HG02885 (cell line): ENCODE measurements around the gene FAM53B.

Experiments used
- ATAC-seq: cut with Tn5 transposase; IDR thresholded peaks from one replicate; pipeline ENCODE4 v1.9.1; 2021; ENCODE audit warnings: mild to moderate bottlenecking; ENCODE audit not compliant: unreplicated experiment, poor library complexity

FAM53B gene

DNA sequence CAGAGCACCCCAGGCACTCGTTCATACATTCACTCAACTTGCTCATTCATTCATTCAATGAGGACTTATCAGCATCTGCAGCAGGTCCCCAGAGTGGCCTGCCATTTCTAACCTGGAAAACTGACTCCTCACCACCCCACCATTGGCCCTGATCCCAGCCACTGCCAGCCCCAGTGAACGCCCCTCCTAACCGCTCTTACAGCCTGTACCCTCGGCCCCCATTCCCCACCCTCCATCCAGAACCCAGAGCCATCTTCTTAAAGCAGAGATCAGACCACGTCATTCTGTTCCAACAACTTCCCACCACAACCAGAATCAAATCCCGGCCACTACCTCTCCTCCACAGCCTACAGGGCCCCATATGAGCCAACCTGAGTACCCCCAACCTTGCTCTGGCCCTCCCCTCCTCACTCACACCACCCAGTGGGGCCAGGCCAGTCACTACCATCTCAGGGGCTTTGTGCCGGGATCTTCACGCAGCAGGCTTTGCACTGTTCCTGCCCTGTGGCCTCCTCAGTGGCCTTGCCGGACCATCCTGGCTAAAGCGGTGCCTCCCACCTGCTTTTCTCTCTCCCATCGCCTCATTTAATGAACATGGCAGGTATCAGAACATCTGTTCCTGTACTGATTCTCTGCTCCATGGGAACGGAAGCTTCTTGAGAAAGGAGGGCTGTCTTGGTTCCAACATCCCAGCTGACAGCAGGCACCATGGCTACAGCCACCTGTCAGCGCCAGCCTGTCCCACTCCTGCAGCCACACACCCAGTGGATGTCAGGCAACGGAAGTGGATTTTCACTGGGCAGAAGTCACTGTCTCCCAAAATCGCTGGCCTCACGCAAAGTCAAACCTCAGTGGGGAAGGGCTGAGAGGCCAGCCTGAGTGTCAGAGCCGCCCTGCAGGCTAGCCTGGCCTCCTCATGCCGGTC, 45.4 kb downstream of the FAM53B start:
- no peak for ATAC-seq

DNA sequence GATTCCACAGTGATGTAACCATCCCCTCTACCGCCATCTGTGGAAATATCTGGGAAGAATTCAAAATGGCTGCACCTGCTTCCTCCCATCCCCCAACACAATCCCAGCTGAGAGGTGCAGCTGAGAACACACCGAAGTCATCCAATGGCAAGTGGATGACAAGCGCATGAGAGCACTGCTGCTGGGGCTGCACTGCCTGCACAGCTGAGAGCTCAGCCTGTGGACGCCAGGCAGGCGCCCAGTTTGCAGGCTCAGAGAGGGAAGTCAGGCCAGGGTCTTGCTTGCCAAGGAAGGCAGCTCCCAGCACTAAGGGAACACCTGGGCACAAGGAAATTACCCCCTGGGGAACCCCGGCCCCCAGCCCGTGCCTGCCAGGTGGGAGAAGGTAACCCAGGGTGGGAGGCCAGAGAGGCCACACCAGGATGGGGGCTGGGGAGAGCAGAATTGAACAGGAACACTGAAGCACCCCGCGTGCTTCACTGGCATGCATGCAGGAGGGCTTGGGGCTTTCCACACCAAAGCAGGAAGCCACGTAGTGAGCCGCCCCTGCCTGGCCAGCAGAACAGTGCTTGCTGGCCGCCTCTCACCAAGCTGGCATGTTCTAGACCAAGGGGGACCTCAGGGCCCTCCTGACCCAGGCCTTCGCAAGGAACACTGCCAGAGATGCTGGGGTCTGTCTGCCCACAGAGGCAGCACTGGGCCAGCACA, 46.2 kb downstream of the FAM53B start:
- ATAC-seq: no peak

DNA sequence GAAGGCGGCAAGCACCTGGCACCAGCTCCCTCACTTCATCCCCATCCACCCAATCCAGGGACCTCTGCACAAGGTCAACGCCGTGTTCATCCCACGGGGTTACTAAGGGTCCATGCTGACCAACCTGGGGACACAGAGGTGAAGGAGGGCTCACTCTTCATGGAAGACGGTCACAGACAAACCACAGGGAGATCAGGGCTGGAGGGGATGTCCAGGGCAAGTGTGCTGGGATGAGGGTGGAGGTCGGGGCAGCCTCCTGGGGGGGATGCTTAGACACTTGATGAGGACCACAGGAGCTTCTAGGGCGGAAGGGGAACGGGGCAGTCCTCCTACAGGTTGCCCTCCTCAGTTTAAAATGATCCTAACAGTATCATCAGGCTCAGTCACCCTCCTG, 46.7 kb downstream of the FAM53B start:
- ATAC-seq: no peak

- peak; percentile 76 for ATAC-seq
Measured at GRCh38 chr10:124696446-124697392, 47.5 kb downstream of the FAM53B start.

DNA sequence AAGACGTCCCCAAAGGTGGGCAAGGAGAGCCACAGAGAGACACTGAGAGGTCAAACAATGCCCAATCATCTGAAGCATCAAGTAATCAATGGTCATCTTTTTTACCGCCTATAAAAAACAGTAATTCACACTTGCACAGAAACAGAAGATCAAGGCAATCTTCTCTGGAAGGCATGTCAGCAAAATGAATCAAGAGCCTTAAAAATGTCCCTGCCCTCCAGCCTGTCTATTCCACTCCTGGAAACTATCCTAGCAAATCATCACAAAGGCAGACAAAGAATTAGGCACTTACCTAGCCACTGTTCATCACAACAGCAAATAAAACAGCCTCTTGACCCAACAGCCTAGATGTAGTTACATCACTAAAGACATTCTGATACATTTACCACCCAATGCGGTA, 48.9 kb downstream of the FAM53B start:
- ATAC-seq: no peak

DNA sequence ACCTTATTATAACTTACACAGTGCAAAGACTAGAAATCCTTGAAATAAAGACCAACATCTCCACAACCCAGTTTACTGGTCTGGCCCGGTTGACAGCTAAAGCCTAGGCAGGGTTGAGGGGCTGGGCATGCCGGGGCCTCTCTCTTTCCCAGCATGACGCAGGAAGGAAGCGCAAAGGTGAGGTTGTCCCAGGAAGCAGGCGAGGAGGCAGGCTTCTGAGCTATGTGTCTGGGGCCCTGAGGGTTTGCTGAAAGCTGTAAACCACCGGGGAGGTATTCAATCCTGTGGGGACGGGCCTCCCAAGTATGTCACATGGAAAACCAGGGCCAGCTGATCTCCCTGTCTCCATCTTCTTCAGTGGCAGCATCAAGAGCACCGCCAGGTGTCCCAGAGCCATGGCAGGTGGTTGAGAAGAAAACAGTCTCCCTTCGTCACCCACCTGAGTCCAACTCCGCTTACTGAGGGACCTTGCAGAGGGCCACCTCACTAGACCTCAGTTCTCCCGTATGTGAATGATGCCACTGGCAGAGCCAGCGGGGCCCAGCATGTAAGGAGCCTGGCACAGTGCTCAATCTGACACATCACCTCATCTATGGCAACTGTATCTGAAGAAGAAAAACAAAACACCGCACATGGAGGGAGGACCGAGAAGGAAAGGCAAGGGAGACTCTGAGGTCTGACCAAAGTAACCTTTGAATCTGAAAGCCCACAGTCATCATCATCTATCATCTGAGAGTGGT, 49.5 kb downstream of the FAM53B start:
- no peak for ATAC-seq

DNA sequence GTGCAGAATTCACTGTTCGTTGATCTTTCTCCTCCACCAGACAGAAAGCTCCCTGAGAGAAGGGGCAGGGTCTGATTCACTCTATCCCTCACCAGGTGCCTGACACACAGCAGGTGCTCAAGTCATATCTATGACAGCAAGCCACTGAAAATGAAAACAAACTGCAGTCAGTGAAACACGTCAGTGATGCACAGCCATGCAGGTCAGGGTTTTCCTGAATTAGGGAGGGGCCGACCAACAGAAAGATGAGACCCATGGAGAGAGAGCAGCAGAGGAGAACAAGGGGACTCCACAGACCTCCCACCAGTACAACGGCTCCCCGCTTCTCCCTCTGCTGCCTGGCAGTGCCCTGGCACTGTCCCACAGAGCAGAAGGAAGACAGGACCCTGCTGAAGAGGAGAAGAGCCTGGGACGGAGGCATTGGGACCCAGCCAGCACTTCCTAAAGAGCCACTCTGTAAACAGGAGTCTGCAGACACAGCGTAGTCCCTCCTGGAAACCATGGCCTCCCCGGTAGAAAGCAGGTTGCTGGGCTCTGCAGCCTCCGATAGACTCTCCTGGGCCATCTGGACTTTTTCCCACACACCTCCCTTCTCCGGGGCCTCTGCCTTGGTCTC, 50.3 kb downstream of the FAM53B start:
- no peak for ATAC-seq

DNA sequence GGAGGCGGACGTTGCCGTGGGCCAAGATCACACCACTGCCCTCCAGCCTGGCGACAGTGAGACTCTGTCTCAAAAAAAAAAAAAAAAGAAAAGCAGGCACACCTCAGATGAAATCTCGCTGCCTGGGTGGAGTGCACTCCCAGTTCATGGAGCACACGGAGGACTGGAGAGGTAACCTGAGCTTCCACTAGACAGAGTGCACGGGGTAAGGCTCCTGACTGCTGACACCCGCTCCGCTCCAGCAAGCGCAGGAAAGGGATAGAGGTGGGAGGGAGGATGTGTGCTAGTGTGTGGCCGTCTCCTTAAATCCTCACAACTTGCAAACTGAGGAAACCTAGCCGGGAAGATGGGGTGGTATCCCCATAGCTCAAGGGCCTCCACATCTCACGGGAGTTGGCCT, 50.8 kb downstream of the FAM53B start:
- ATAC-seq: no peak

DNA sequence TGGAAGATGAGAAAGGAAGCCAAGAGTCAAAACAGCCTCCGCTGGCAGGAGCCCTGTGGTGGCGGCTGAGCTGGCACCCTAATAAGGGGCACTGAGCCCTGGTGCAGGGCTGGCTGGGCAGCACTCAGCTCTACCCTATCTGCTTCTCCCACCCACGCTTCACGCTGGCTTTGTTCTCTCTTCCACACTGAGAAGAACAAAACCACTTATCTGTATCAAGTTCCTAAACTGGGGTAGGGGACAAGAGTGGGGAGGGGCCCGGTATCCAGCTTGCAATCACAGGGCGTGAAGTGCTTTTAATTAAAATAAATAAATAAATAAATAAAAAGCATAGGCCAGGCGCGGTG, 52.1 kb downstream of the FAM53B start:
- ATAC-seq: no peak

- ATAC-seq: no peak
Measured at GRCh38 chr10:124691421-124692099, 52.6 kb downstream of the FAM53B start.

GRCh38 chr10:124691002-124691401, 53.2 kb downstream of the FAM53B start:
- no peak for ATAC-seq

- ATAC-seq: no peak
Measured at GRCh38 chr10:124689911-124690498, 54.2 kb downstream of the FAM53B start.

DNA sequence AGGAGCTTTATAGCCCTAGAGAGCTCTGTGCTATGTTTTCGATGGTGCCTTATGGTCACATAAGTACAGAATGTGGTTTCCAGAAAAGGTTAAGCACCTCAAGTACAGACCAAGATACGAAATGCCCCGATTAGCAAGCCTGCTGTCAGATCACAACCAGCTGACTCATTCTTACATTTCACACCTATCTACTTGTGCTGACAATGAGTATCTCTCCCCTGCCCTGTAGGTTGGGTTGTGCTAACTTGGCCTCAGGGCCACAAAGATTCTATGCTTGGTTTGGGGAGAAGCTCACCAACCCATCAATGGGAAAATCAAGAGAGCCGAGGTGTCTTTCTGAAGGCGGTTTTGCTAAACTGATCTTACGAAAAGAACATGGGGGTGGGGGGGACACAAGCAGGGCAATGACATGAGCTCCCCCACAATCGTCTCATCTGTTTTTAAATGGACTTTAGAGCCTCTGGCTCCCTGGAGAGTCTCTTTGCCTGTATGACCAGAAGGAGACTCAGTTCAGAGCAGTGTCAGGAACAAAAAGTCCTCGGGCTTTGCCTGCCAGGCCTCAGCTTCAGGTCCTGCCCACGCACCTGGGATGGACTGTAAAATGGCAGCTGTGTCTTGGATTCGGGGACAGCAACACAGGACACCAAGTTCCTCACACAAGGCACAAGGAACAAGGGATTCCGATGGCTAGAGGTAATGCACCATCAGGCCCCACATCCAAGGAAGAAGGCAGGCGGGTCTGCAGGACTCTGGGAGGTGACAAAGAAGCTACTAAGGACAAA, 55.1 kb downstream of the FAM53B start:
- peak; percentile 97 for ATAC-seq

DNA sequence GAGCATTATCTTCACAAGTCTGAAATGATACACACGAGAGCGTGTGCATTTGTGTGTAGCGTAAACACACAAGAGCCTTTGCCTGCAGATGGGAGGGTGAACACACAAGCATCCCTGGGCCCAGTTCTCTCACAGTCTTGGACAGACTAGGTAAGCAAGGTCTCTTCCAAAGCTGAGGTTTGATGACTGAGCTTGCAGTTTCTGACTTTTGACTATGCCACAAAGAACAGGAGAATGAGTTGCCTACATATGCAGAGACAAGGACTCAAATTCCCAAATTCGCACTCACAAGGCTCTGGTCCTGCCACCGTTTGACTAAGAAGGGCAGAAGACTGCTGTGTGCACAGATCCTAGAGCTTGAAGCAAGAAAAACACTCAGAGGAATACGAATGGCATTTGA, 55.8 kb downstream of the FAM53B start:
- ATAC-seq: peak; percentile 10

DNA sequence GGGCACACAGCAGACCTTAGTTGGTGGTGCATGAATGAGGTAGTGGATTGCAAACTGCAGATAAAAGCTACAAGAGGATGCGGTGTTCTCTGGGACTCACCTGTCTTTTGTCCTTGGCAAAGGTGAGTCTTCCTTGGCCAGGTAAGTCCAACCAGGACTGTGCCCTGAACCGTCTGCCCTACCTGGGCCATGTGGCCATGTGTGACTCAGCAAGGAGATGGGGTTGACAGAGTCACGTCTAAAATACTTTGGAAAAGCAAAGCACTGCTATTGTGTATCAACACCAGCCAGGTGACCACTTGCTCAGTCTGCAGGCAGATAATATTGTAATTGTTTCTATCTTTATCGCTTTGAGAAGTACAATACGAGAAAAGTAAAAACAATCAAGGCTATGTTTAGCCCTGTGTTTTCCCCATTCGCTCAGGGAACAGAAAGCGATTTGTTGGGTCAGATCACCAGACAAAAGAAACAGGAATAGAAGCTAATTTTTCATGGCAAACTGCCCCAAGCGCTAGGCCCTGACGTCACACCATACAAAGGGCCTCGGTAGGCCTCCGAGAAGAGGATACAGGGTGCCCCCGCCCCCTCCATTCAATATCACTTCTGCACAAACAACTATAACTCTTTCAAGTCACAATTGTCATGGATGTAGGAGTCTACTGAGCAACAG, 57.3 kb downstream of the FAM53B start:
- ATAC-seq: no peak

- ATAC-seq: no peak
Measured at GRCh38 chr10:124685261-124685660, 58.9 kb downstream of the FAM53B start.

GRCh38 chr10:124683814-124684213, 60.4 kb downstream of the FAM53B start:
- ATAC-seq: no peak
